ENCODE results near the gene RPS5.
"Not testable (repeated sequence)": the region's sequence is repeated elsewhere in the genome, so short reads cannot be mapped to it uniquely, and the experiment has no call there.

The RPS5 gene

DNA sequence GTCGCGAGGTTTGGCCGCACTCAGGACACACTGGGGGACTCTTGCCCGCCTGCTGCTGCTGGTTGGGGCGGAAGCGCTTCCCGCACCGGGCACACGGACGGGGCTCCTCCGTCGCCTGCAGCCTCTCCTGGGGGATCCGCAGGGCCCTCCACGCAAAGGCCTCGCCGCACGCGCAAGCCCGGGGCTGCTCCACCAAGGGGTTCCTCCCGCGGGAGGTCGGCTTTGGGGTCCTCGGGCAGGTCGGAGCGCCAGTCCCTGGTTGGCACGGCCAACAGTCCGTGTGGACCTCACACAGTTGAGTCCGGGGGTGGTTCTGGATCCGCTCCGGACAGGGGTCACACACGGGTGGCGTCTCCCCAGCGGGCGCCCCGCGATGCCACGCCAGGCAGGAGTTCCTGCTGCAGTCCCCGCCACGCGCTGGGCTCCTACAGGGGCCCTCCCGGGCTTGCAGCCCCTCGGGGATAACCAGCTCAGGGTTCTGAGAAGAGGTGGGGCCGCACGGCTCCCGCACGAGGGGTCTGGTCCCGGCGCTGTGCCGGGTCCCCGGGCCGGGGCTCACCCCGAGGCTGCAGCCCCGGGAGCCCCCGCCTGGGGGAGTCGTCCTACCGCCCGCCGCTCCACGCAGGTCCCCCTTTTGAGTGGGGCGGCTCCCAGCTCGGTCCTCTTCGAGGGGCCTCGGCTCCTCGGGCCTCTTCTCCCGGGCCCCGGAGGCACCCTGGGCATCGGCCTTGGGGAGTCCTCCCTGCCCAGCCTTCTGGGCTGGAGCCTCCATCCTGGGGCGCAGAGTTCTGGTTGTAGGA is 18.3 kb upstream of the RPS5 start:
- TF ChIP-seq, protein P1, sequence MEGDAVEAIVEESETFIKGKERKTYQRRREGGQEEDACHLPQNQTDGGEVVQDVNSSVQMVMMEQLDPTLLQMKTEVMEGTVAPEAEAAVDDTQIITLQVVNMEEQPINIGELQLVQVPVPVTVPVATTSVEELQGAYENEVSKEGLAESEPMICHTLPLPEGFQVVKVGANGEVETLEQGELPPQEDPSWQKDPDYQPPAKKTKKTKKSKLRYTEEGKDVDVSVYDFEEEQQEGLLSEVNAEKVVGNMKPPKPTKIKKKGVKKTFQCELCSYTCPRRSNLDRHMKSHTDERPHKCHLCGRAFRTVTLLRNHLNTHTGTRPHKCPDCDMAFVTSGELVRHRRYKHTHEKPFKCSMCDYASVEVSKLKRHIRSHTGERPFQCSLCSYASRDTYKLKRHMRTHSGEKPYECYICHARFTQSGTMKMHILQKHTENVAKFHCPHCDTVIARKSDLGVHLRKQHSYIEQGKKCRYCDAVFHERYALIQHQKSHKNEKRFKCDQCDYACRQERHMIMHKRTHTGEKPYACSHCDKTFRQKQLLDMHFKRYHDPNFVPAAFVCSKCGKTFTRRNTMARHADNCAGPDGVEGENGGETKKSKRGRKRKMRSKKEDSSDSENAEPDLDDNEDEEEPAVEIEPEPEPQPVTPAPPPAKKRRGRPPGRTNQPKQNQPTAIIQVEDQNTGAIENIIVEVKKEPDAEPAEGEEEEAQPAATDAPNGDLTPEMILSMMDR (IDR thresholded peaks at IDR 0.05; ENCODE audit: low read depth, low read length, missing control alignments) = no peak
- no peak for DNase-seq (ENCODE audit: low read depth)
- H3K4me3 ChIP-seq (ENCODE audit: low read depth, low read length) = no peak overlapping the region

DNA sequence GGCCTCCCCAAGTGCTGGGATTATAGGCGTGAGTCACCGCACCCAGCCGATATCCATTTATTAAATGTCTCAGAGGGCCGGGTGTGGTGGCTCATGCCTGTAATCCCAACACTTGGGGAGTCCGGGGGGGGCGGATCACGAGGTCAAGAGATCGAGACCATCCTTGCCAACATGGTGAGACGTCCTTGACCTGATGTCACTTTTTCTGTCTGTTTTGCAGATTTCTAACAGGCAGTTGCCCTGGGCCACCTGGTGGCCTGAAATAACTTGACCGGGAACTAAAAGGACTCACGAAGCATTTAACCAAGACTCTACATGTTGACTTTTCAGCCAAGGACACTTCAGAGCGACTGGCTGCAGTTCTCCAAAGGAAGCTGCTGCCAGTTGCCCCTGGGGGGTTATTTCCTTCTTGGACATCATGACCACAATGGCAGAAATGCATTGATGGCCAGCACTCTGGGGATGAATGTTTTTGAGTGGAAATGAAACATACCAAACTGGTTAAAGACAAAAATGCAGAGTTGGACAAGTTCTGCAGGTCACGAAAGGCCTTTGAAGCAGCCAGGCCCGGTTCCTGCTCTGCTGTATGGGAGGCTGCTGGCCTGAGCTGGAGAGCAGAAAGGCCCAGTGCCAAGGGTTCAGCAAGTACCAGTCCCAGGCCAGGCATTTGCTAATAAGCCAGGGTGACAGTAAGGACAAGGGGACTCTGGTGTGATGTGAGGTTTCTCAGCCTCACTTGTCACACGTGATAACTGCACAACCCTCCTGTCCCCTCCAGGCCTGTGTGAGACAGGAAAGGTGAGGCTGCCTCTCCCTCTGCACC is 14.5 kb upstream of the RPS5 start:
- TF ChIP-seq, protein P1 (IDR thresholded peaks at IDR 0.05; ENCODE audit: low read depth, low read length, missing control alignments) = peak; percentile 19
- no peak for DNase-seq (ENCODE audit: low read depth)
- no peak overlapping the region for H3K4me3 ChIP-seq (ENCODE audit: low read depth, low read length)

DNA sequence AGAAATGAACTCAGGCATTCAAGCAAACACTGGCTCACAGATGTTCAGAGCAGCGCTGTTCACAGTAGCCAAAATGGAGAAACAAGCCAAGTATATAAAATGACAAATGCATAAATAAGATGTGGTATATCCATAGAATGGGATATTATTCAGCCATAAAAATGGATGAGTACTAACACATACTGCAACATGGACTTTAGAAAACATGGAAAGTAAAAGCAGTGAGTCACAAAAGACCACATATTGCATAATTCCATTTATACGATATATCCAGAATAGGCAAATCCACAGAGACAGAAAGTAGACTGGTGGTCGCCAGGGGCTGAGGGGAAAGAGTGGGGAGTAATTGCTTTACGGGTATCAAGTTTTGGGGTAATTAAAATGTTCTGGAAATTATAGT is 12.9 kb upstream of the RPS5 start:
- TF ChIP-seq, protein P1 (IDR thresholded peaks at IDR 0.05; ENCODE audit: low read depth, low read length, missing control alignments) = no peak

DNA sequence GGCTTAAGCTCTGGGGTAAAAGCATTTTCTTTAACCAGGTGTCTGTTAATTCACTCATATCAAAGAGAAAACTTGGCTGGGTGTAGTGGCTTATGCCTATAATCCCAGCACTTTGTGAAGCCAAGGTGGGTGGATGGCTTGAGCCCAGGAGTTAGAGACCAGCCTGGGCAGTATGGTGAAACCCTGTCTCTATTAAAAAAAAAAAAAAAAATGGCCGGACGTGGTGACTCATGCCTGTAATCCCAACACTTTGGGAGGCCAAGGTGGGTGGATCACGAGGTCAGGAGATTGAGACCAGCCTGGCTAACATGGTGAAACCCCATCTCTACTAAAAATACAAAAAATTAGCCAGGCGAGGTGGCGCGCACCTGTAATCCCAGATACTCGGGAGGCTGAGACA is 10.3 kb upstream of the RPS5 start:
- not testable (repeated sequence) for H3K4me3 ChIP-seq (ENCODE audit: low read depth, low read length)

More for the DNA sequence above, 12.9 kb upstream of the RPS5 start:
- H3K4me3 ChIP-seq (ENCODE audit: low read depth, low read length) = no peak overlapping the region
- DNase-seq (ENCODE audit: low read depth) = no peak

DNA sequence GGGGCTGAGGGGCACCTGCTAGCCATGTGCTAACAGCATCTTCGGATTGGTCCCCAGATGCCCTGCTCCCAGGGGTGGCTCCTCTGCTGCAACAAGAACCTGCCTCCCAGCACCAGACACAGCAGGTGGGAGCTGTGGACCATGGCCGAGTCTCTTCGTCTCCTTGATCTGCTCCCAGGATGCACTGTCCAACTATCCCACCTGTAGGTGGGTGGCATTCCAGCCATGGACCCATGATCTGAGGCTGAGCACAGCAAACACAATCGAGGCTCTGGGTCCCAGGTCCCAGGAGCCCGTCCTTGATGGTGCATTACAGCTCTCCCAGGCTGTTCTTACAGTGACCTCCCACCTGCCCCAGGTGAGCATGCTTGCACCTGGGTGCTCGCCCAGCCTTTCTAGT is 7.8 kb upstream of the RPS5 start:
- H3K4me3 ChIP-seq (ENCODE audit: low read depth, low read length) = no peak overlapping the region
- TF ChIP-seq, protein P1 (IDR thresholded peaks at IDR 0.05; ENCODE audit: low read depth, low read length, missing control alignments) = no peak
- DNase-seq (ENCODE audit: low read depth) = no peak

More for the DNA sequence above, 10.3 kb upstream of the RPS5 start:
- DNase-seq (ENCODE audit: low read depth) = not testable (repeated sequence)

DNA sequence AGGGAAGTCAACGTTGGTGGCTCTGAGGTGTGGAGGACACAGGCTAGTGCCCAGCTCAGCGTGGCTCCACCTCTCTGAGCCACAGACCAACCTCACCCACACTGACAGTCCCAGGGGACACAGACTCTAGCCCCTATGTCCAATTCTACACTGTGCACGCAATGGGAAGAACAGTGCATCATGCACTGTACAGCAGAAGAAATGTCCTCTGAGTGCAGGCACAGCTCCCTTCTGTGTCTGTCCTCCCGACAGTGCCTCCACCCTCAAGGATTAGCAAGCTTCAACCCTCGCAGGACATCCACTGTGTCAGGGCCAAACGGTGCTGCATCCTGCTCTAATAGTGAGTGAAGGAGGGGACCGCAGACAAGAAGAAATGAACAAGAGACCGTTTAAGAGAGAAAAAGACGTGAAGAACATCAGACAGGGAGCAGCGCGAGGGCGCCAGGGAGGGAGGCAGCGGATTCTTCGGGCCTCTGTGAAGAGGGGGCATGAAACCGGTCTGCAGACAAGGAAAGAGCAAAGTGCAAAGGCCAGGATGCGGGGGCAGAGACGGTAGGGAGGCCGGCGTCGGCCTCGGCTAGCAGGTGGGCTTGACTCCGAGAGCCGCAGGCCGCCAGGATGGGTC is 6.9 kb upstream of the RPS5 start:
- DNase-seq (ENCODE audit: low read depth) = no peak

More for the DNA sequence above, 6.9 kb upstream of the RPS5 start:
- H3K4me3 ChIP-seq (ENCODE audit: low read depth, low read length) = peak overlapping the region; percentile 74
- TF ChIP-seq, protein P1 (IDR thresholded peaks at IDR 0.05; ENCODE audit: low read depth, low read length, missing control alignments) = no peak
